HG03139 (cell line): Measurements from ENCODE around the gene COG6.

Experiments used
- ATAC-seq: cut with Tn5 transposase; IDR thresholded peaks from one replicate; pipeline ENCODE4 v1.9.1; 2021; ENCODE audit not compliant: unreplicated experiment

COG6 gene

DNA sequence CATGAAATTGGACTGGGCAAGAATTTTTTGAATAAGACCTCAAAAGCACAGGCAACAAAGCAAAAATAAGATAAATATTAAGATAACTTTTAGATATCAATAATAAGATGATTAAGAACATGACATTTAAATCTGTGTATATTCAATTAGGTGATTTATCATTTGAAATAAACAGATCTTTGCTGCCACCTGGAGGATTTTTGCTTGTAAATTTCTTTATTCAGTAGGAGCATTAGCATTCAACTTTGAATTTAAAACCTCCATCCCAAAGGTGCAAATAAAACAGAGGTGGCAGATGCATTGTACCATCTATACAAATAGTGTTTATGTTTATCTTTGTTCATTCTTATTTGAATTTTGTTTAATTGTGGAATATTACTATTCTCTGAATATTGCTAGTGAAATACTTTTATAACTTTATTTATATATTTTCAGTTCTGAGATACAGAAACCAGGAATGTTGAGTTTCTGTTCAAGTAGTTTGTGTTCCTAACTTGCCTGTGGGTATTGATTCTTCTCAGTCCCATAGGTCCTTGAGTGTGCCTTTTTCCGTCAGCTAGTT is 20.9 kb downstream of the COG6 start:
- ATAC-seq = no peak

DNA sequence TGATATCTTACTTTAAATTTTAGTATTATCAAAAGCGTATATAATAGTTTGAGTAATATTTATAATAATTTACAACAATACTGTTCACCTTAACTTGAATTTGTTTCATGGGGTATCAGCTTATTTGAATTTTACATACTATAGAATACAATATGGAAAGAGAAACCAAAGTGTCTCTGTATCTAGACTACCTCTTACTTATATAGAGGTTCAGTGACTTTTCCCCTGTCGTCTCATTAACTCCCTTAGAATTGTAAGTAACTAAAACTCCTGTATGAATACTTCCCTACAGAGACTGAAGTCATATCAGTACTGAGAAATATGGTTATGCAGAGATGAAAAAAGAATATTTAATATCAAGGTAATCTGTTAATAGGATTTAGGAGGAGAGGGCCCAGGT is 26.8 kb downstream of the COG6 start:
- peak; percentile 35 for ATAC-seq

DNA sequence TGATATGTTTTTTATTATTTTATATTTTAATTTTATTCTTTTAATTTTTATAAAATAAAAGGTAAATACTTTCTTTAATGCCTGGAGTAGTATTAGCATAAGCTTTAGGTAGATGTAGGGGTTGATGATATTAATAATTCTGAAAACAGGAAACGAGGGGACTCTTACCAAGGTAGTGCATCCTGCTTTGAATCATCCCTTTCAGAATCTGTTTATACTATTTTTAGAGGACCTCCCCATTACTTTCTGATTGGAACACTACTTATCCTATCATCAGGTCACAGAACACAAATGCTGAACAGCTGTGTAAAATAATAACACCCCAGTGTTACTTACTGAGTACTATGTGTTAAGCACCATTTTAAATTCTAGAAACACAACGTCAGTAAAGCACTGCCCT is 27.3 kb downstream of the COG6 start:
- ATAC-seq = peak; percentile 69

GRCh38 chr13:39684531-39685137 is 29.2 kb downstream of the COG6 start:
- ATAC-seq = no peak

GRCh38 chr13:39685652-39686051 is 30.2 kb downstream of the COG6 start:
- ATAC-seq = no peak

DNA sequence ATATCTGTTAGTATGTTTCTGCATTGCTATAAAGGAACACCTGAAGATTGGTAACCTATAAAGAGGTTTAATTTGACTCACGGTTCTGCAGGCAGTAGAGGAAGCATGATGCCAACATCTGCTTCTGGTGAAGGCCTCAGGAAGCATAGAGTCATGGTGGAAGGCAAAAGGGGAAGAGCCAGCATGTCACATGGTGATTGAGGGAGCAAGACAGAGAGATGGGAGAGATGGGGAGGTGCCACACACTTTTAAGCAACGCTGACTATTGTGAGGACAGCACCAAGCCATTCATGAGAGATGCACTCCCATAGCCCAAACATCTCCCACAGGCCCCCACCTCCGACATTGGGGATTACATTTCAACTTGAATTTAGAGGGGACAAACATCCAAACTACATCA is 32.8 kb downstream of the COG6 start:
- peak; percentile 24 for ATAC-seq

DNA sequence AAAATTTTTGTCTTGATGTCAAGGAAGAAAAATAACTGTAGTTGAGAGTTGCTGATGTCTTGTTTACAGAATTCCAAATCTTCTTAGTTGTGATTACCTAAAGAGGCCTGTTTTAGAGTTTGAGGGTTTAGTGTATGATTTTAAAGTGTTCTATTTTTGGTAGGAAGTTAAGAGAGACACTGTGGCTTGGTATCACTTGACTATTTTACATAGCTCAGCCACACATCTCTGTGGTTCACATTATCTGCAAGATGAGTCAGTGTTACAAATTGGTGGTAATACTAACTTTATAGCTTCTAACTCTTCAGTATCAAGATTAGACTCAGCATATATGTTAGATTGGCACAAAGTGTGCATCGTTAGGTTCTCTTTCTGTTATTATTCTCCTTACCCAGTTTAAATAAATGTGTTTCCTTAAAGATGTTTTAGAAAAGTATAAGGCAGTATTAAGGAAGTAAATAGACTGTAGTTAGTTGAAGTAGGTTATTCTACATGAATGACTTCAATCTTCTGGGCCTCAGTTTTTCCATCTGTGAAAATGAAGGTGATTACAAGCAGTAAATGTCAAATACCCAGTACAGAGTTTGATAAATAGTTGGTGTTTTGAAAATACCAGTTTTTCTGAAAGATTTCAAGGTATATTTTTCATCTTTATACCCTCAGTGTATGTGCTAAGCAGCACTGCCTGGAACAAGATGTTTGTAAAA is 33.4 kb downstream of the COG6 start:
- peak; percentile 60 for ATAC-seq

- no peak for ATAC-seq
These were observed 37.4 kb downstream of the COG6 start for GRCh38 chr13:39692660-39693438.

GRCh38 chr13:39699274-39699673 is 43.8 kb downstream of the COG6 start:
- no peak for ATAC-seq

- no peak for ATAC-seq
These were observed 57.2 kb downstream of the COG6 start for GRCh38 chr13:39712626-39713025.

DNA sequence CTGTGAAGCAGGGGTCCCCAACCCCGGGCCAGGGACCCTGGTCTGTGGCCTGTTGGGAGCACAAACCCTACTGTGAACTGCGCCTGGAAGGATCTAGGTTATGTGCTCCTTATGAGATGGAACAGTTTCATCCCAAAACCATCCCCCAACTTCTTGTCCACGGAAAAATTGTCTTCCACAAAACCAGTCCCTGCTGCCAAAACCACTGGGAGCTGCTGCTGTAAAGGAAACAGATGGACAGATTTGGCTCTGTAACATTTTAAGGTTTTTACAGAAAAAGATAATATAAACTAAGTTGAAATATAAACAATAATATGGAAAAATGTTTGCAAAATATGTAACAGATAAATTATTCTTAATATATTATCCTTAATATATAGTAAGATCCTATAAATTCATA is 73.7 kb downstream of the COG6 start:
- no peak for ATAC-seq

DNA sequence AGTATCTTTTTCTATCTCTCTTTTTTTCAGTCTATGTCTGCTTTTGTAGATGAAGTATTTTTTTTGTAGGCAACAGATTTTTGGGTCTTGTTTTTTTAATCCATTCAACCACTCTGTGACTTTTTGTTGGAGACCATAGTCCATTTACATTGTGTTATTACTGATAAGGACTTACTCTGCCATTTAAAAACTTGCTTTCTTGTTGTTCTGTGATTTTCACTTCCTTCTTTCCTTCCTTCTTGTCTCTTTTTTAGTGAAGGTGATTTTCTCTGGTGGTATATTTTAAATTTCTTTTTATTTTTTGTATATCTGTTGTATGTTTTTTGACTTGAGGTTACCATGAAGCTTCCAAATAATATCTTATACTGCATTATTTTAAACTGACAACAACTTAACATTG is 79.5 kb downstream of the COG6 start:
- ATAC-seq = no peak

DNA sequence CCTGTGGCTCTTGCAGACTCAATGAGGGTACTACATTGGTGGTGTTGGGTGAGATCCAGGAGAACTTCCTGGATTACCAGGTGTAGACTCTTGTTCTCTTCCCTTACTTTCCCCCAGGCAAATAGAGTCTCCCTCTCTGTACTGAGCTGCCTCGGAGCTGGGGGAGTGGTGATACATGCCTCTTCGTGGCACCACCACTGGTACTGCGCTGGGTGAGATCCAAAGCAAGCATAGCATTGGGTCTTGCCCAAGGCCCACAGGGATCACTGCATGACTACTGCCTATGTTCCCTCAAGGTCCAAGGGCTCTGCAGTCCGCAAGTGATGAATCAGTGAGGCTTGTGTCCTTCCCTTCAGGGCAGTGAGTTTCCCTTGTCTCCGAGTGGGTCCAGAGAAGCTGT is 81.6 kb downstream of the COG6 start:
- no peak for ATAC-seq

- no peak for ATAC-seq
These were observed 85.3 kb downstream of the COG6 start for GRCh38 chr13:39740761-39741160.

- no peak for ATAC-seq
These were observed 93.5 kb downstream of the COG6 start for GRCh38 chr13:39748961-39749360.

GRCh38 chr13:39749528-39749927 is 94.1 kb downstream of the COG6 start:
- ATAC-seq = no peak

DNA sequence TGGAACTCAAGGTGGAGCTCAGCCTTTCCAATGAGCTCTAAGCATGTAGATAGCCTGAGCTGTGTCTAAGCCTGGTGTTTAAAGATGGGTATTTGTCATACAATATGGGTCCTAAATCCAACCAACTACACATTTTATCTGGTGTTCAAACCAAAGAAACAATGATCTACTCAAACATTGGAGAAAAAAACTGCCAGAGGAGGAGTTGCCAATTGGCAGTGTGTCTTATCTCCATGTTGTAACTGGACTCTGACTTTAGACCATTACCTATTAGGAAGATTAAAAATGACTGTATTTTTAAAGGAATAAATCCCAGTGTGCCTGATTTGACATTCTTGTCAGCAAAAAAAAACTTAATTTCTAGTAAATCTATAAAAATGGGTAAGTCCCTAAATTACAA is 96.3 kb downstream of the COG6 start:
- no peak for ATAC-seq

DNA sequence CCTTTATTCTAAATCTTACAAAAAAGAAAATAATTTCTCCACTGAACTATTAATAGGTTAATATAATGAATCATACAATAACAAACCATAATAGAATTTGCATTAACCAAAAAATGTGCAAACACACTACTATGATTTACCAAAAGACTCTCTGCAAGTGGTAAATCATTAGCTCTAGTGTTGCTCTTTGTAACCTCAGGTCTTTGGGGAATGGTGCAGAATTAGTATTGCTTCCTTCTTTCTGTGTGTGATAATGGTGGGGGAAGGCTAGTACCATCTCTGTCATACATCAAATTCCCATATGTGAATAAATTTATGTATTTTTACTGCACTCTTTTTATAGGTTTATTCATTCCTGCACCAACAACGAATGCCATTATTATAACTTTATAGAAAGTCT is 105.1 kb downstream of the COG6 start:
- peak; percentile 99 for ATAC-seq

DNA sequence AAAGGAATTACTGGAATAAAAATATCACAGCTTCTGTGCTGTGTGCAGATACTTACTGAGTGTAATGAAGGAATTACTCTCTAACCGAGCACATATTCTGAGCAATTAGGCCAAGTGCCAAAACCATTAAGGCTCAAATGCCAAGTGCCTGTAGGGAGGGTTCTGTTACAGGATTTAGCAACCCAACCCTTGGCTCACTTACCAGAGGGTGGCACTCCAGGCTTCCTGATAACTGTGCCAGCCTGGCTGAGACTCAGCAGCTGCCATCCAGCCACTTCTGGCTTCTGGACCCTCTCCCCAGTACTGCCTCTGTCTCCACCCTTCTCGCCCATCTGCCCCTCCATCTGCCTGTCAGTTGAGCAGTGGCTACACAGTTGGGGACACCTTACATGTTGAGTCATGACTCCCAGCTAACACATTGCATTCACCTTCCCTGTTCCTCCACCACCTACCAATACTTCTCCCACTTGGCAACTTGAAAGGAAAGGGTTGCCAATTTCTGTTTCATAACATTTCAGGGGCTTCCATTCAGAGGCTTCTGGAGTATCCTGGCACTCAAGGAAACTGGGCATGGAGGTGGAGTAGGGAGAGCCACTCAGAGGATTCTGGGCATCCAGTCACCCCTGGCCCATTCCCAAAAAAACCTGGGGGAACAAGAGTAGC is 110.5 kb downstream of the COG6 start:
- ATAC-seq = no peak

DNA sequence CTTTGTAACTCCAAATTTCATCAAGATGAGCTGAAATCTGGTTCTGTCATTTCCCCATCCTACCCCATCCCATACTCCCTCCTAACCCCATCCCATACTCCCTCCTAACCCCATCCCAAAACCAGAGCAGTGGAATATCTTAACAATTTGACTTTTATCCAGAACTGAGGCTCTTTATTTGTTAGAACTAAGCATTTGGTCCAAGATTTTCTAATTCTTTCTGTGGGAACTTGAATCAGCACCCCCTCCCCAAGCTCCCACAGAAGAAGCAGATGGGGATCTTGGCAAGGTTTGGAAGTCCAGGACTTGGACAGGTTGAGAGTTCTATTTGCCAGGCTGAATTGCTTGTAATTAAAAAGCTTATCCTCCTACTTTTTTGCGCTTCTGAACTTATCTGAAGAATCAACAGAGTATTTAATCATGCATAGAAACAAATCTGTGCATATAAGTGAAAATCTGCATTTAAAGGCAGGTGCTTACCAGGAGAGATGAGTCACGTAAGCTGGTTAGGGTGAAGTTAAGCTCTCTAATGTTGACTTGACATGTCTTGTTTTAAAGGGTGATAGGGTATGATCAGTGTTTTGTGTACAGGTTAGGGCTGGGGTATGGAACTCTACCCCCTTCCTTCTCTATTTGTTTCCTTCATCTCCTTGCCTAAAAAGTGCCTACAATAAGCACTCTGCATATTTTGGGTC is 111.1 kb downstream of the COG6 start:
- no peak for ATAC-seq
